GM12878 (cell line): ENCODE results near the gene GALNS. TPM values are rescaled to one million over a fixed set of nuclear protein-coding genes. Genes with fewer than 3 reads are reported as not detected.

Experiments used
- CUX1 ChIP-seq: IDR thresholded peaks from 2 replicates; pipeline ENCODE4 v1.6.1; 2012; ENCODE audit warnings: improper control_type of control experiment, low read depth, low read length; ENCODE audit not compliant: insufficient replicate concordance
- E4F1 ChIP-seq: fragments of 450-650 bp; IDR thresholded peaks from 2 replicates; pipeline ENCODE4 v1.6.1; 2018; ENCODE audit warnings: borderline replicate concordance, mild to moderate bottlenecking; ENCODE audit not compliant: partially characterized antibody
- ESRRA ChIP-seq: IDR thresholded peaks from 2 replicates; pipeline ENCODE4 v1.6.1; 2012; ENCODE audit warnings: mild to moderate bottlenecking, low read length, improper control_type of control experiment
- JUNB ChIP-seq: IDR thresholded peaks from 2 replicates; pipeline ENCODE4 v1.6.1; 2016; ENCODE audit warnings: antibody characterized with exemption, mild to moderate bottlenecking
- KLF5 ChIP-seq: fragments of 450-650 bp; IDR thresholded peaks from 2 replicates; pipeline ENCODE4 v1.6.1; 2014; ENCODE audit warnings: mild to moderate bottlenecking; ENCODE audit not compliant: partially characterized antibody
- NR2C2 ChIP-seq: IDR thresholded peaks from 2 replicates; pipeline ENCODE4 v1.6.1; 2011; ENCODE audit warnings: borderline replicate concordance, low read depth; ENCODE audit not compliant: control insufficient read depth, insufficient read length
- PKNOX1 ChIP-seq: fragments of 450-650 bp; IDR thresholded peaks from 2 replicates; pipeline ENCODE4 v1.6.1; 2016; ENCODE audit warnings: mild to moderate bottlenecking
- SMC3 ChIP-seq: IDR thresholded peaks from 2 replicates; pipeline ENCODE4 v1.6.1; 2011; ENCODE audit warnings: low read length, improper control_type of control experiment, borderline replicate concordance
- SREBF2 ChIP-seq: IDR thresholded peaks from 2 replicates; pipeline ENCODE4 v1.6.1; 2012; ENCODE audit warnings: mild to moderate bottlenecking, low read length
- YBX1 ChIP-seq: fragments of 450-650 bp; IDR thresholded peaks from 2 replicates; pipeline ENCODE4 v1.6.1; 2016; ENCODE audit warnings: antibody characterized with exemption
- polyA plus RNA-seq, 11 experiments: library from polyadenylated mRNA; depleted of rRNA in 4 of 11; unstranded in 6 of 11; stranded (reverse) in 5 of 11; fragments of >200 nt; fragmentation: Nextera tagmentation in 4 of 11; fragmentation: Illumina TruSeq in 1 of 11; extraction: Ambion mirVana in 4 of 11; extraction: Trizol in 1 of 11; gene quantifications; 1 replicate in 1 of 11; 2 replicates in 10 of 11; pipeline versions ENCODE4 v1.2.1 to v1.2.3, GENCODE V29; 2011 to 2016; ENCODE audit warnings: inconsistent platforms in 2 of 11, missing spikeins in 2 of 11, low read depth in 1 of 11
- total RNA-seq, 4 experiments: library from RNA; depleted of rRNA in 3 of 4; stranded (reverse); fragments of >200 nt in 3 of 4; fragmentation: Illumina TruSeq in 1 of 4; extraction: Trizol in 1 of 4; gene quantifications; 2 replicates each; pipeline versions ENCODE4 v1.2.1 to v1.2.3, GENCODE V29; 2013 to 2021
- TF ChIP-seq, protein P1 (sequence below): fragments of 150-350 bp; IDR thresholded peaks from 2 replicates; pipeline ENCODE4 v1.6.1; 2014; ENCODE audit warnings: mild to moderate bottlenecking, low read depth, low read length
- TF ChIP-seq, protein P2 (sequence below): fragments of 450-650 bp; IDR thresholded peaks from 2 replicates; pipeline ENCODE4 v1.6.1; 2018; ENCODE audit warnings: mild to moderate bottlenecking, low read depth, moderate library complexity; ENCODE audit not compliant: partially characterized antibody
- TF ChIP-seq, protein P3 (sequence below): IDR thresholded peaks from 2 replicates; pipeline ENCODE4 v1.6.1; 2011; ENCODE audit warnings: borderline replicate concordance, low read depth, mild to moderate bottlenecking, moderate library complexity, mixed read lengths, low read length; ENCODE audit not compliant: insufficient read depth; ENCODE audit errors: extremely low read length

The GALNS gene
- total and polyA plus RNA-seq, 10 of the 15 experiments (the other 5 are each of a cell fraction or from before 2014, with no cell fraction given), result 0.37 to 12.4 (median 5.3) TPM

GRCh38 chr16:88782454-88783390, 74.0 kb downstream of the GALNS start (continued):
- TF ChIP-seq E4F1 (no peak), SREBF2 (no peak), ESRRA (no peak), SMC3 (no peak), CUX1 (no peak), PKNOX1 (0 out of 2 replicates have a peak, but pooled peaks have one; percentile 22), YBX1 (no peak), NR2C2 (no peak), JUNB (peak; percentile 59), KLF5 (no peak)
- TF ChIP-seq, protein P1, sequence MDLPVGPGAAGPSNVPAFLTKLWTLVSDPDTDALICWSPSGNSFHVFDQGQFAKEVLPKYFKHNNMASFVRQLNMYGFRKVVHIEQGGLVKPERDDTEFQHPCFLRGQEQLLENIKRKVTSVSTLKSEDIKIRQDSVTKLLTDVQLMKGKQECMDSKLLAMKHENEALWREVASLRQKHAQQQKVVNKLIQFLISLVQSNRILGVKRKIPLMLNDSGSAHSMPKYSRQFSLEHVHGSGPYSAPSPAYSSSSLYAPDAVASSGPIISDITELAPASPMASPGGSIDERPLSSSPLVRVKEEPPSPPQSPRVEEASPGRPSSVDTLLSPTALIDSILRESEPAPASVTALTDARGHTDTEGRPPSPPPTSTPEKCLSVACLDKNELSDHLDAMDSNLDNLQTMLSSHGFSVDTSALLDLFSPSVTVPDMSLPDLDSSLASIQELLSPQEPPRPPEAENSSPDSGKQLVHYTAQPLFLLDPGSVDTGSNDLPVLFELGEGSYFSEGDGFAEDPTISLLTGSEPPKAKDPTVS, result no peak
- TF ChIP-seq, protein P2, sequence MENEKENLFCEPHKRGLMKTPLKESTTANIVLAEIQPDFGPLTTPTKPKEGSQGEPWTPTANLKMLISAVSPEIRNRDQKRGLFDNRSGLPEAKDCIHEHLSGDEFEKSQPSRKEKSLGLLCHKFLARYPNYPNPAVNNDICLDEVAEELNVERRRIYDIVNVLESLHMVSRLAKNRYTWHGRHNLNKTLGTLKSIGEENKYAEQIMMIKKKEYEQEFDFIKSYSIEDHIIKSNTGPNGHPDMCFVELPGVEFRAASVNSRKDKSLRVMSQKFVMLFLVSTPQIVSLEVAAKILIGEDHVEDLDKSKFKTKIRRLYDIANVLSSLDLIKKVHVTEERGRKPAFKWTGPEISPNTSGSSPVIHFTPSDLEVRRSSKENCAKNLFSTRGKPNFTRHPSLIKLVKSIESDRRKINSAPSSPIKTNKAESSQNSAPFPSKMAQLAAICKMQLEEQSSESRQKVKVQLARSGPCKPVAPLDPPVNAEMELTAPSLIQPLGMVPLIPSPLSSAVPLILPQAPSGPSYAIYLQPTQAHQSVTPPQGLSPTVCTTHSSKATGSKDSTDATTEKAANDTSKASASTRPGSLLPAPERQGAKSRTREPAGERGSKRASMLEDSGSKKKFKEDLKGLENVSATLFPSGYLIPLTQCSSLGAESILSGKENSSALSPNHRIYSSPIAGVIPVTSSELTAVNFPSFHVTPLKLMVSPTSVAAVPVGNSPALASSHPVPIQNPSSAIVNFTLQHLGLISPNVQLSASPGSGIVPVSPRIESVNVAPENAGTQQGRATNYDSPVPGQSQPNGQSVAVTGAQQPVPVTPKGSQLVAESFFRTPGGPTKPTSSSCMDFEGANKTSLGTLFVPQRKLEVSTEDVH, result no peak
- TF ChIP-seq, protein P3, sequence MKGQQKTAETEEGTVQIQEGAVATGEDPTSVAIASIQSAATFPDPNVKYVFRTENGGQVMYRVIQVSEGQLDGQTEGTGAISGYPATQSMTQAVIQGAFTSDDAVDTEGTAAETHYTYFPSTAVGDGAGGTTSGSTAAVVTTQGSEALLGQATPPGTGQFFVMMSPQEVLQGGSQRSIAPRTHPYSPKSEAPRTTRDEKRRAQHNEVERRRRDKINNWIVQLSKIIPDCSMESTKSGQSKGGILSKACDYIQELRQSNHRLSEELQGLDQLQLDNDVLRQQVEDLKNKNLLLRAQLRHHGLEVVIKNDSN, result no peak
